Inflammatory macrophage treated with lipopolysaccharide for 1 hour (primary cell): ENCODE data around the gene TRIOBP.

ENCODE experiments used
- DNase-seq, 2 donors: peaks; one replicate each; pipeline ENCODE4 v3.0.0-alpha.2; 2020 to 2022

TRIOBP gene

GRCh38 chr22:37664249-37665101 lies 32.4 kb upstream of the TRIOBP start:
- DNase-seq = no peak

- DNase-seq = no peak
These were observed 31.4 kb upstream of the TRIOBP start for GRCh38 chr22:37665487-37665886.

- no peak for DNase-seq
These were observed 27.3 kb upstream of the TRIOBP start for GRCh38 chr22:37669586-37669985.

- no peak for DNase-seq
These were observed 24.5 kb upstream of the TRIOBP start for GRCh38 chr22:37672206-37672919.

GRCh38 chr22:37672920-37673455 lies 23.9 kb upstream of the TRIOBP start:
- no peak for DNase-seq

GRCh38 chr22:37674248-37674647 lies 22.6 kb upstream of the TRIOBP start:
- DNase-seq = no peak

GRCh38 chr22:37674951-37675929 lies 21.6 kb upstream of the TRIOBP start, which contains the start of gene LGALS1:
TSS of gene LGALS1 (plus strand) at chr22:37675636. CDS start at chr22:37675703, 67 bp downstream.
- DNase-seq = peak; percentile 95

- DNase-seq = peak; percentile 47 to 68
These were observed 20.7 kb upstream of the TRIOBP start for GRCh38 chr22:37675930-37676735.

- peak; percentile 90 to 92 for DNase-seq
These were observed 19.9 kb upstream of the TRIOBP start for GRCh38 chr22:37676736-37677492.

- no peak for DNase-seq
These were observed 19.3 kb upstream of the TRIOBP start for GRCh38 chr22:37677493-37677974.

- DNase-seq = no peak
These were observed 18.5 kb upstream of the TRIOBP start for GRCh38 chr22:37678372-37678771.

- no peak for DNase-seq
These were observed 17.2 kb upstream of the TRIOBP start for GRCh38 chr22:37679670-37680069.

GRCh38 chr22:37680191-37680851 lies 16.5 kb upstream of the TRIOBP start:
- no peak for DNase-seq

GRCh38 chr22:37681001-37681424 lies 15.8 kb upstream of the TRIOBP start:
- no peak for DNase-seq

GRCh38 chr22:37681556-37682049 lies 15.2 kb upstream of the TRIOBP start:
- peak; percentile 65 to 82 for DNase-seq

GRCh38 chr22:37684803-37685615 lies 11.8 kb upstream of the TRIOBP start:
- no peak for DNase-seq

GRCh38 chr22:37686002-37686982 lies 10.6 kb upstream of the TRIOBP start, which contains the start of gene NOL12:
TSS of gene NOL12 (plus strand) at chr22:37686343. CDS start at chr22:37686393, 50 bp downstream.
- peak; percentile 79 to 93 for DNase-seq
